GM12873 (cell line): ENCODE data around the gene ACOT8.

ENCODE experiments used
- CTCF ChIP-seq: IDR thresholded peaks from 2 replicates; pipeline ENCODE4 v1.5.1; 2012; ENCODE audit warnings: low read depth, mild to moderate bottlenecking, moderate library complexity, low read length, control low read depth; ENCODE audit not compliant: insufficient read depth; ENCODE audit errors: missing control alignments

Gene ACOT8

GRCh38 chr20:45867136-45867818 lies 10.1 kb upstream of the ACOT8 start:
- TF ChIP-seq CTCF = no peak

DNA sequence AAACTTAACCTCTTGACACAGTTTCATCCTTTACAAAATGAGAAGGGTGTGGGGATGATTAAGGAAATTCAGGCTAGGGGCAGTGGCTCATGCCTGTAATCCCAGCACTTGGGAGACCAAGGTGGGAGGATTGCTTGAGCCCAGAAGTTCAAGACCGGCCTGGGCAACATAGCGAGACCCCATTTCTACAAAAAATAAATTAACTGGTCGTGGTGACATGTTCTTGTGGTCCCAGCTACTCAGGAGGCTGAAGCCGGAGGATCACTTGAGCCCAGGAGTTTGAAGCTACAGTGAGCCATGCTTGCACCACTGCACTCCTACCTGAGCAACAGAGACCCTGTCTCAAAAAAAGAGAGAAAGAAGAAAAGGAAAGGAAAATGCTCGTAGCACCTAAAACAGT lies 9.3 kb upstream of the ACOT8 start:
- no peak for TF ChIP-seq CTCF

GRCh38 chr20:45863543-45864470 lies 6.6 kb upstream of the ACOT8 start:
- no peak for TF ChIP-seq CTCF

DNA sequence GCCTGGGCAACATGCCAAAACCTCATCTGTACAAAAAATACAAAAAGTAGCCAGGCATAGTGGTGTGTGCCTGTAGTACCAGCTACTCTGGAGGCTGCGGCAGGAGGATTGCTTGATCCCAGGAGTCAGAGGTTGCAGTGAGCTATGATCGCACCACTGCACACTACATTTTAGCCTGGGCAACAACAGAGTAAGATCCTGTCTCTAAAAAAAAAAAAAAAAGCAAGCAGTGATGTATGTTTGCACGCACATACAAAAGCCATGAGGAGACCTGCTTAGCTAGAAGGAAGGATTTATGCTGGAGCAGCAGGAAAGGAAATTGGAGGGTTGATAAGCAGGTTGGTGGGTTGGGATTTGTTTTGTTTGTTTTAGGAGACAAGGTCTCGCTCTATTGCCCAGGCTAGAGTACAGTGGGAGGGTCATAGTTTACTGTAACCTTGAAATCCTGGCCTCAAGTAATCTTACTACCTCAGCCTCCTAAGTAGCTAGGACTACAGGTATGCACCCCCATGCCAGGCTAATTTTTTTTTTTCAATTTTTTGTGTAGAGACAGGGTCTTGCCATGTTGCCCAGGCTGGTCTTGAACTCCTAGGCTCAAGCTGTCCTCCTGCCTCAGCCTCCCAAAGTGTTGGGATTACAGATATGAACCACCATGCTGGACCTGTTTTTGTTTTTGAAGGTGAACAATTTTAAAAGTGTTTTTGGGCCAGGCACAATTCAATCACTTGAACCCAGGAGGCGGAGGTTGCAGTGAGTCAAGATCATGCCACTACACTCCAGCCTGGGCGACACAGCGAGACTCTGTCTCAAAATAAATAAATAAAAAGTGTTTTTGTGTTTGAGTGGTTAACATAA lies 4.3 kb upstream of the ACOT8 start:
- TF ChIP-seq CTCF = no peak

DNA sequence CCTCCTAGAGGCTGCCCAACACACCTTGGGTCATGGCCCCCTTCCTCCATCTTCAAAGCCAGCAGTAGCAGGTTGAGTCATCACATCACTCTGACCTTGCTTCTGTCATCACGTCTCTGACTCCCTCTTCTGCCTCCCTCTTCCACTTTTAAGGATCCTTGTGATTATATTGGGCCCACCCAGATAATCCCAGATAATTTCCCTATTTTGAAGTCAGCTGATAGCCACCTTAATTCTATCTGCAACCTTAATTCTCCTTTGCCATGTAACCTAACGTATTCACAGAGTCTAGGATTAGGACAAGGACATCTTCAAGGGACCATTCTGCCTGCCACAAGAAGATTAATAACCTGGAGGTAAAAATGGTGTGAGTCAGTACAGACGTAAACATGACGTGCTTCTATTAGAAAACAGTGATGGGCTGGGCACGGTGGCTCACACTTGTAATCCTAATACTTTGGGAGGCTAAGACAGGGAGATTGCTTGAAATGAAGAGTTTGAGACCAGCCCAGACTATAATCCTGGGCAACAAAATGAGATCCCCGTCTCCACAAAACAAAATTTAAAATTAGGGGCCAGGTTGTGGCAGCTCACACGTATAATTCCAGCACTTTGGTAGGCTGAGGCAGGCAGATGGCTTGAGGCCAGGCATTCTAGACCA lies 3.5 kb upstream of the ACOT8 start:
- no peak for TF ChIP-seq CTCF

GRCh38 chr20:45859916-45860315 lies 2.7 kb upstream of the ACOT8 start:
- TF ChIP-seq CTCF = no peak
